Stimulated activated naive B cell treated with anti-CD40 and anti-IgM and Interleukin-4, amounts not matched to agents 10 μg/mL and 1 μg/mL and 100 μg/mL, for 72 hours (primary cell): Measurements from ENCODE around the gene CCDC12.
A peak's percentile ranks its signal among the peaks of the same experiment; 100 is the strongest.

ENCODE experiments used
- ATAC-seq, 2 donors: fragments of 150-1000 bp; cut with Tn5 transposase; replicated peaks; 2 replicates each; pipeline ENCODE4 v1.10.0; 2021; ENCODE audit warnings: moderate library complexity in 1 of 2
- DNase-seq: peaks from one replicate; pipeline ENCODE4 v3.0.0; 2021
- H3K27ac Mint-ChIP-seq: one replicate; pipeline ENCODE4 v1.8.0; 2022; ENCODE audit warnings: mild to moderate bottlenecking, mixed read lengths
- H3K27me3 Mint-ChIP-seq, 2 donors: one replicate each; pipeline ENCODE4 v1.8.0; 2022; ENCODE audit warnings: mixed read lengths in 2 of 2
- H3K36me3 Mint-ChIP-seq, 2 donors: one replicate each; pipeline ENCODE4 v1.8.0; 2022; ENCODE audit warnings: mixed read lengths in 2 of 2, mild to moderate bottlenecking in 1 of 2
- H3K4me1 Mint-ChIP-seq, 2 donors: one replicate each; pipeline ENCODE4 v1.8.0; 2022; ENCODE audit warnings: mixed read lengths in 2 of 2, mild to moderate bottlenecking in 1 of 2
- H3K4me3 Mint-ChIP-seq, 2 donors: one replicate each; pipeline ENCODE4 v1.8.0; 2022; ENCODE audit warnings: mild to moderate bottlenecking in 2 of 2, mixed read lengths in 2 of 2, moderate library complexity in 1 of 2
- H3K9me3 Mint-ChIP-seq, 2 donors: one replicate each; pipeline ENCODE4 v1.8.0; 2022; ENCODE audit warnings: mixed read lengths in 2 of 2, mild to moderate bottlenecking in 1 of 2

Gene CCDC12

GRCh38 chr3:46910166-46910760 is 66.3 kb downstream of the CCDC12 start:
- H3K4me1 Mint-ChIP-seq = peaks cover 8 to 11% of the 10 kb centered on the region in 2 donors
- no peak for DNase-seq
- H3K36me3 Mint-ChIP-seq = peaks cover 4 to 16% of the 10 kb centered on the region in 2 donors
- H3K4me3 Mint-ChIP-seq = no peak overlapping the region
- H3K9me3 Mint-ChIP-seq = no peaks in the 10 kb centered on the region
- ATAC-seq = no peak
- H3K27me3 Mint-ChIP-seq = no peaks in the 10 kb centered on the region
- no peak overlapping the region for H3K27ac Mint-ChIP-seq

GRCh38 chr3:46909535-46910161 is 66.9 kb downstream of the CCDC12 start:
- peak overlapping the region; percentile 20 for H3K27ac Mint-ChIP-seq
- no peaks in the 10 kb centered on the region for H3K9me3 Mint-ChIP-seq
- peak; percentile 78 for DNase-seq
- peaks cover 4 to 13% of the 10 kb centered on the region in 2 donors for H3K36me3 Mint-ChIP-seq
- no peaks in the 10 kb centered on the region for H3K27me3 Mint-ChIP-seq
- H3K4me3 Mint-ChIP-seq = peak overlapping the region; percentile 2 to 13
- H3K4me1 Mint-ChIP-seq = peaks cover 8% of the 10 kb centered on the region in 2 donors
- peak; percentile 88 for ATAC-seq

DNA sequence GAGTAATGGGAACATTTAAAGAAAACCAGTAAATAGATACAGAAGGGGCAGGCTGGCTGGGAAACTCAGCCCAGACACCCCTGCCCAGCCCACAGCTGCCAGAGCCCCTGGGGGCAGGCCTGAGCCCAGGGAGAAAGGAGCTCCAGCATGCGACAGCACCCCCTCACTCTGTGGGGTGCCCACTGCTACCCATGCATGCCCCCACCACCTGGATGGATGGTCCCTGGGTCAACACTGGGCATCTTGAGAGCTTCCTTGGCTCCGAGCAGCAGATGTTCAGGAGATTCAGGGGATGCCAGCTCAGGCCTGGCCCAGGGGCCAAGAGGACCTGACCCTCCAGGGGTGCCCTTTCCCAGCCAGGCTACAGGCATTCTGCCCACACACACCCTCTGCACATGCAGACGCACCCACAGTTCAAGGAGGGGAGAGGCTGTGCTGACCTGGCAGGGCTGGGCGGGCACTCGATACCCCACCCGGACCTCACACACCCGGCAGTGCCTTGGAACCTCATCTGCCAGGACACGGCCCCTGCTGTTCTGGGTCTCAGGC is 67.5 kb downstream of the CCDC12 start:
- H3K4me3 Mint-ChIP-seq = peak overlapping the region in 1 of 2 donors; percentile 13
- peaks cover 8% of the 10 kb centered on the region in 2 donors for H3K4me1 Mint-ChIP-seq
- H3K27me3 Mint-ChIP-seq = no peaks in the 10 kb centered on the region
- ATAC-seq = peak in 1 of 2 donors; percentile 13
- peaks cover 4 to 12% of the 10 kb centered on the region in 2 donors for H3K36me3 Mint-ChIP-seq
- no peaks in the 10 kb centered on the region for H3K9me3 Mint-ChIP-seq
- H3K27ac Mint-ChIP-seq = peak overlapping the region; percentile 20
- DNase-seq = no peak

GRCh38 chr3:46908294-46908985 is 68.1 kb downstream of the CCDC12 start:
- Mint-ChIP-seq H3K4me1 (peaks cover 6 to 8% of the 10 kb centered on the region in 2 donors), H3K4me3 (no peak overlapping the region), H3K27ac (no peak overlapping the region), H3K9me3 (no peaks in the 10 kb centered on the region), H3K27me3 (no peaks in the 10 kb centered on the region), H3K36me3 (peaks cover 4 to 6% of the 10 kb centered on the region in 2 donors)
- ATAC-seq (no peak), DNase-seq (no peak)

- H3K27me3 Mint-ChIP-seq = no peaks in the 10 kb centered on the region
- ATAC-seq (no peak), DNase-seq (no peak)
- H3K36me3 Mint-ChIP-seq = peaks cover 2 to 4% of the 10 kb centered on the region in 2 donors
- H3K9me3 Mint-ChIP-seq = no peaks in the 10 kb centered on the region
- peaks cover 5 to 8% of the 10 kb centered on the region in 2 donors for H3K4me1 Mint-ChIP-seq
- H3K27ac Mint-ChIP-seq = no peak overlapping the region
- H3K4me3 Mint-ChIP-seq = no peak overlapping the region
These were observed 68.6 kb downstream of the CCDC12 start for GRCh38 chr3:46907960-46908293.

DNA sequence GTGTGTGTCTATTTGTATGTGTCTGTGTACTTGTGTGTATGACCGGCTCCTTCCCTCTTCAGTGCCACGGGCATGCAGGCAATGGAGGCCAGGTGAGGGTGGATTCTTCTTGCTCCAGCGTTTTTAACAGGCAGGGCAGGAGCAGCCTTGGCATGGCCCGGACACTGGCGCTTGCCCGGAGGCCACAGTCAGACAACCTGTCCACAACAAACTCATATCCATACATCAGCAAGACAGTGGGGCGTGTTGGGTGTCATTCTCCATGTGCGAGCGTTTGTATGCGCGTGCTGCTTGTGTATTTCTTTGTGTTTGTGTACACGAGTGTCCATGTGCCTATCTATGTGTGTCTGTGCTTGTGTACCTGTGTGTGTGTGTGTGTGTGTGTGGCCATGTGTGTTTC is 69.3 kb downstream of the CCDC12 start:
- no peaks in the 10 kb centered on the region for H3K9me3 Mint-ChIP-seq
- no peak overlapping the region for H3K4me3 Mint-ChIP-seq
- no peak for DNase-seq
- ATAC-seq = no peak
- H3K36me3 Mint-ChIP-seq = peaks cover under 1 to 2% of the 10 kb centered on the region in 2 donors
- H3K27ac Mint-ChIP-seq = no peak overlapping the region
- H3K4me1 Mint-ChIP-seq = peaks cover 5 to 8% of the 10 kb centered on the region in 2 donors
- H3K27me3 Mint-ChIP-seq = no peaks in the 10 kb centered on the region

DNA sequence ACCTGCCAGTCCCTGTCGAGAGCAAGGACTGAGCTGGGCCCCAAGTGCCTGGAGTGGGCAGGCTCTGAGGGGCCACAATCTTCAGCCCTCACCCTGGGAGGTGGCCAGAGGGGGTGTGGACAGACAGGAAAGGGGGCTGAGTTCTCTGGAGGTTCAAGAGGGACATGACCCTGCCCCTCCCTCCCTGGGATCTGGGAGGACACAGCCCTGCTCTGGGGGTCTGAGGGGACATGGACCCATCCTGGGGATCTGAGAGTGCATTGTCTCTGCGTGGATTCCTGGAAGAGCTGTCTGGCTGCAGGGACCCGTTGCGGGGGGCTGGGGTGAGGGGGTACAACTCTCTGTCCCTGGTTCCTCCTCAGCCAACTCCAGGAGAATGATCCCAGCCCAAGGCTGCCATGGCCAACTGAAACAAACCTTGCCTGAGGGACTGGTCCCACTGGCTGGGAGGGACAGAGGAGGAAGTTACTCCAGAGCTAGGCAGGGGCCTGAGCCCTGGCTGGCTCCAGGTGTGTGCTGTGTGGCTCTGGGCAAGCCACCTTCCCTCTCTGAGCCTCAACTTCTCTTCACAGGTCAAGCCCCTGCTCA is 70.0 kb downstream of the CCDC12 start:
- Mint-ChIP-seq H3K36me3 (no peaks in the 10 kb centered on the region), H3K9me3 (no peaks in the 10 kb centered on the region), H3K4me1 (peaks cover 5 to 8% of the 10 kb centered on the region in 2 donors), H3K27ac (no peak overlapping the region), H3K4me3 (no peak overlapping the region), H3K27me3 (no peaks in the 10 kb centered on the region)
- DNase-seq (no peak), ATAC-seq (no peak)

GRCh38 chr3:46905661-46906451 is 70.7 kb downstream of the CCDC12 start:
- Mint-ChIP-seq H3K27me3 (no peaks in the 10 kb centered on the region), H3K4me1 (peaks cover 5 to 8% of the 10 kb centered on the region in 2 donors), H3K27ac (no peak overlapping the region), H3K9me3 (no peaks in the 10 kb centered on the region), H3K4me3 (no peak overlapping the region), H3K36me3 (no peaks in the 10 kb centered on the region)
- no peak for ATAC-seq
- no peak for DNase-seq

DNA sequence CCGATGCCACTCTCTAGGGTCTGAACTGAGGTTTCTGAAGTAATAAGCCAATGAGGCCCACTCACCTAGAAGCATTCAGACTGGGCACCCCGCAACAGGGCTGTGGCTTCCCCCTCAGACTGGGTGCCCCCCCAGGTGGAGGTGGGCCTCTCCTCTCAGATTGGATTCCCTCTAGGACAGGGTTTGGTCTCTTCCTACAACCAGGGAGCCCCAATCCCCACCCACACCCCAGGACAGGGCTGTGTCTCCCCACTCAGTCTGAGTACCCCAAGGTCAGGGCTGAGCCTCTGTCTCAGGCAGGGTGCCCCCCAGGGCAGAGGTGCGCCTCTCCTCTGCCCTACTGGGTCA is 71.4 kb downstream of the CCDC12 start:
- Mint-ChIP-seq H3K27me3 (peaks cover 0 to 4% of the 10 kb centered on the region in 2 donors), H3K27ac (no peak overlapping the region), H3K4me1 (peaks cover 5 to 8% of the 10 kb centered on the region in 2 donors), H3K4me3 (no peak overlapping the region), H3K36me3 (no peaks in the 10 kb centered on the region), H3K9me3 (no peaks in the 10 kb centered on the region)
- DNase-seq (no peak), ATAC-seq (no peak)

- Mint-ChIP-seq H3K27ac (no peak overlapping the region), H3K9me3 (no peaks in the 10 kb centered on the region), H3K4me1 (peaks cover 4 to 5% of the 10 kb centered on the region in 2 donors), H3K27me3 (peaks cover 0 to 4% of the 10 kb centered on the region in 2 donors), H3K36me3 (no peaks in the 10 kb centered on the region), H3K4me3 (no peak overlapping the region)
- ATAC-seq (no peak), DNase-seq (no peak)
These were observed 72.0 kb downstream of the CCDC12 start for GRCh38 chr3:46904303-46905212.

GRCh38 chr3:46903341-46904302 is 72.9 kb downstream of the CCDC12 start:
- no peak for DNase-seq

DNA sequence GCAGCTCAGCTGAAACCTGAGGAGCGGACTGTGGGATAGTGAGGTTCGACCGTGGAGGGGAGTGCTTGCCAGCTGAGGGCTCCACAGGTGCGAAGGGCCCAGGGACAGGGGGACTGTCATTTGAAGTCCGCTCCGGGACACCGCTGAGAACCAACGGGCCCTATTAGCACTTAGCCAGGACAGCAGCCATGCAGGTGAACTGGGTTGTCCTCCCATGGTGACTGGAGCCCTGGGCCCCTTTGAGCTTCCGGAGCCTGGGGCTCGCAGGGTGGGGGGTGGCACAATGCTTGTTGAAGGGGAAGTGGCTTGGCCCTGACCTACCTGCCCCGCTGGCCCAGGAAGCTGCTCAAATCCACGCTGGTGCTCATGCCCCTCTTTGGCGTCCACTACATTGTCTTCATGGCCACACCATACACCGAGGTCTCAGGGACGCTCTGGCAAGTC is 74.3 kb downstream of the CCDC12 start:
- Mint-ChIP-seq H3K4me1 (peaks cover 10 to 18% of the 10 kb centered on the region in 2 donors), H3K4me3 (no peak overlapping the region), H3K36me3 (no peaks in the 10 kb centered on the region), H3K27ac (no peak overlapping the region), H3K9me3 (no peaks in the 10 kb centered on the region), H3K27me3 (peaks cover 19 to 24% of the 10 kb centered on the region in 2 donors)
- ATAC-seq (no peak), DNase-seq (no peak)

More at GRCh38 chr3:46903341-46904302, 72.9 kb downstream of the CCDC12 start:
- Mint-ChIP-seq H3K27me3 (peaks cover 8 to 13% of the 10 kb centered on the region in 2 donors), H3K9me3 (no peaks in the 10 kb centered on the region), H3K4me3 (no peak overlapping the region), H3K27ac (no peak overlapping the region), H3K4me1 (peaks cover 2 to 7% of the 10 kb centered on the region in 2 donors), H3K36me3 (no peaks in the 10 kb centered on the region)
- no peak for ATAC-seq
